SW 1271 (cell line): ENCODE results near the gene TBX10.
"Not testable (repeated sequence)": the region's sequence is repeated elsewhere in the genome, so short reads cannot be mapped to it uniquely, and the experiment has no call there.

Source experiments
- DNase-seq, 2 experiments: peaks; one replicate each; lab custom pipeline; 2025; lab: John Stamatoyannopoulos, UW

The TBX10 gene

GRCh38 chr11:67664213-67664585 is 24.6 kb upstream of the TBX10 start:
- DNase-seq, result no peak

- no peak for DNase-seq
Measured at GRCh38 chr11:67663532-67664212, 24.1 kb upstream of the TBX10 start.

- no peak for DNase-seq
Measured at GRCh38 chr11:67662835-67663531, 23.4 kb upstream of the TBX10 start.

- no peak for DNase-seq
Measured at GRCh38 chr11:67662142-67662834, 22.7 kb upstream of the TBX10 start.

GRCh38 chr11:67660752-67661151 is 21.2 kb upstream of the TBX10 start:
- not testable (repeated sequence) for DNase-seq

- DNase-seq, result not testable (repeated sequence)
Measured at GRCh38 chr11:67659651-67660165, 20.1 kb upstream of the TBX10 start.

- no peak for DNase-seq
Measured at GRCh38 chr11:67657300-67657699, 17.7 kb upstream of the TBX10 start.

- DNase-seq, result no peak
Measured at GRCh38 chr11:67656278-67656922, 16.8 kb upstream of the TBX10 start.

- no peak for DNase-seq
Measured at GRCh38 chr11:67654225-67654624, 14.7 kb upstream of the TBX10 start.

- no peak for DNase-seq
Measured at GRCh38 chr11:67652965-67653845, 13.6 kb upstream of the TBX10 start.

GRCh38 chr11:67651976-67652781 is 12.6 kb upstream of the TBX10 start:
- DNase-seq, result no peak

- peak in 1 of 2 experiments; percentile 38 for DNase-seq
Measured at GRCh38 chr11:67649634-67650510, 10.3 kb upstream of the TBX10 start.

- no peak for DNase-seq
Measured at GRCh38 chr11:67648796-67649613, 9.4 kb upstream of the TBX10 start.

GRCh38 chr11:67648140-67648795 is 8.7 kb upstream of the TBX10 start:
- DNase-seq, result peak in 1 of 2 experiments; percentile 24

- no peak for DNase-seq
Measured at GRCh38 chr11:67647471-67647870, 7.9 kb upstream of the TBX10 start.

GRCh38 chr11:67646535-67647336 is 7.2 kb upstream of the TBX10 start:
- DNase-seq, result no peak
